Pancreas (tissue), 10 donors: ENCODE results near the gene TNFSF4. TPM values are rescaled to one million over a fixed set of nuclear protein-coding genes. Genes with fewer than 3 reads are reported as not detected.
"Not testable (repeated sequence)": the region's sequence is repeated elsewhere in the genome, so short reads cannot be mapped to it uniquely, and the experiment has no call there.

Experiments
- ATAC-seq, 4 donors: fragments of 200-7000 bp; cut with Tn5 transposase; one replicate each; pipeline versions ENCODE4 v1.8.0 to v1.9.1; 2020; ENCODE audit warnings: mild to moderate bottlenecking in 4 of 4, moderate library complexity in 4 of 4
- DNase-seq, 6 donors: peaks; one replicate each; pipeline ENCODE4 v3.0.0-alpha.2; 2020
- FAIRE-seq: peaks from 2 replicates; lab custom pipeline; 2012; peaks lifted over from hg19 to GRCh38; lab: Jason Lieb, UNC
- H3K27ac ChIP-seq, 4 donors: fragments of 200-600 bp; sonication (generic); 1 replicate in 3 of 4; 2 replicates in 1 of 4; pipeline versions ENCODE4 v1.5.0 to v1.8.0; 2020
- H3K27me3 ChIP-seq, 4 donors: fragments of 200-600 bp; one replicate each; pipeline ENCODE4 v1.8.0; 2021
- H3K36me3 ChIP-seq, 3 donors: fragments of 200-600 bp; sonication (generic) in 1 of 3; one replicate each; pipeline versions ENCODE4 v1.5.0 to v1.8.0; 2020 to 2021
- H3K4me1 ChIP-seq, 3 donors: fragments of 200-600 bp; one replicate each; pipeline ENCODE4 v1.8.0; 2021
- H3K4me3 ChIP-seq, 4 donors: fragments of 200-600 bp; sonication (generic) in 2 of 4; one replicate each; pipeline versions ENCODE4 v1.5.0 to v1.8.0; 2020 to 2021
- H3K9me3 ChIP-seq, 4 donors: fragments of 200-600 bp; one replicate each; pipeline ENCODE4 v1.8.0; 2021
- WGBS, 2 donors: extraction: QIAGEN DNeasy Blood & Tissue Kit; methylation state at CpG; one replicate each; pipeline ENCODE4 v1.1.7; 2013; 5-methylcytosine and 5-hydroxymethylcytosine counted together
- intact Hi-C, 3 donors: fragments of 100-400 bp; cut with DNase I; formaldehyde crosslinking; loops; one replicate each; pipeline versions ENCODE4 v1.11.1 to v1.14.2; 2022
- polyA plus RNA-seq, 2 donors: library from polyadenylated mRNA; stranded (reverse); fragments of 200-250 nt; gene quantifications; one replicate each; pipeline ENCODE4 v1.2.3, GENCODE V29; 2013
- total RNA-seq, 6 donors: library from RNA; stranded (reverse); fragmentation: NEBNext Ultra II Directional in 4 of 6; extraction: Animal tissue kit (Norgen Biotek cat#: 25700) in 4 of 6; gene quantifications; one replicate each; pipeline versions ENCODE4 v1.2.1 to v1.2.4, GENCODE V29; 2021 to 2023
- TF ChIP-seq, protein P1 (sequence below), 4 donors: fragments of 200-600 bp; sonication (generic) in 3 of 4; IDR thresholded peaks; one replicate each; pipeline versions ENCODE4 v1.5.0 to v1.8.0; 2021; ENCODE audit warnings: antibody characterized with exemption in 4 of 4
- donor health status: healthy with polysubstance abuse.
- donor health status: DM: no; HTN: no; CAD: no; lungs with moderate emphysema.
- donor health status: DM: no; HTN: no; CAD: no.
- donor health status: control.
- donor health status: control.
- donor health status: Bipolar disorder and iron deficiency.
- donor health status: DM: yes; HTN: yes; CAD: no.
- donor health status: DM: no; HTN: no; CAD: no.
- donor health status: DM: no; HTN: no; CAD: no.
- donor health status: DM: yes; HTN: yes; CAD: no.

Gene TNFSF4
- total and polyA plus RNA-seq, 8 donors: 0.25 to 1.1 (median 0.45) TPM

DNA sequence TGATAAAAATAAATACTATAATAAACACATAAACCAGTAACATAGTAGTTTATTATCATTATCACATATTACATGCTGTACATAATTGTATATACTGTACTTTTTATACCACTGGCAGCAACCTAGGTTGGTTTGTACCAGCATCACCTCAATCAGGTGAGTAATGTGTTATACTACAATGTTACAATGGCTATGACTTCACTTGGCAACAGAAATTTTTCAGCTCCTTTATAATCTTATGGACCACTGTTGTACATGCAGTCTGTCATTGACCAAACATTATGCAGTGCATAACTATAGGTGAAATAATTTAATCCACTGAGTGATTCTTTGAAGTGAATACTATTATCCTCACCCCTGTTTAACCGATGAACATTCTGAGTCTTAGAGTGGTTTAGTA is 44.5 kb downstream of the TNFSF4 start:
- ATAC-seq (no peak), FAIRE-seq (no peak), DNase-seq (no peak)
- H3K4me3 ChIP-seq: no peak overlapping the region
- WGBS, 2 donors: 89% methylated on average over 1 of the region's 1 CpG
- H3K4me1 ChIP-seq: no peaks in the 10 kb centered on the region
- H3K27me3 ChIP-seq: no peaks in the 10 kb centered on the region
- intact Hi-C loops: no loop called here
- no peaks in the 10 kb centered on the region for H3K9me3 ChIP-seq
- TF ChIP-seq, protein P1, sequence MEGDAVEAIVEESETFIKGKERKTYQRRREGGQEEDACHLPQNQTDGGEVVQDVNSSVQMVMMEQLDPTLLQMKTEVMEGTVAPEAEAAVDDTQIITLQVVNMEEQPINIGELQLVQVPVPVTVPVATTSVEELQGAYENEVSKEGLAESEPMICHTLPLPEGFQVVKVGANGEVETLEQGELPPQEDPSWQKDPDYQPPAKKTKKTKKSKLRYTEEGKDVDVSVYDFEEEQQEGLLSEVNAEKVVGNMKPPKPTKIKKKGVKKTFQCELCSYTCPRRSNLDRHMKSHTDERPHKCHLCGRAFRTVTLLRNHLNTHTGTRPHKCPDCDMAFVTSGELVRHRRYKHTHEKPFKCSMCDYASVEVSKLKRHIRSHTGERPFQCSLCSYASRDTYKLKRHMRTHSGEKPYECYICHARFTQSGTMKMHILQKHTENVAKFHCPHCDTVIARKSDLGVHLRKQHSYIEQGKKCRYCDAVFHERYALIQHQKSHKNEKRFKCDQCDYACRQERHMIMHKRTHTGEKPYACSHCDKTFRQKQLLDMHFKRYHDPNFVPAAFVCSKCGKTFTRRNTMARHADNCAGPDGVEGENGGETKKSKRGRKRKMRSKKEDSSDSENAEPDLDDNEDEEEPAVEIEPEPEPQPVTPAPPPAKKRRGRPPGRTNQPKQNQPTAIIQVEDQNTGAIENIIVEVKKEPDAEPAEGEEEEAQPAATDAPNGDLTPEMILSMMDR (IDR thresholded peaks at IDR 0.05): no peak
- H3K27ac ChIP-seq: no peak overlapping the region
- H3K36me3 ChIP-seq: no peaks in the 10 kb centered on the region

GRCh38 chr1:173161510-173162221 is 45.5 kb downstream of the TNFSF4 start:
- Histone ChIP-seq H3K27ac (no peak overlapping the region), H3K4me3 (no peak overlapping the region), H3K27me3 (no peaks in the 10 kb centered on the region), H3K9me3 (no peaks in the 10 kb centered on the region), H3K36me3 (no peaks in the 10 kb centered on the region), H3K4me1 (no peaks in the 10 kb centered on the region)
- WGBS, 2 donors: 80 to 83% methylated on average over 3 of the region's 3 CpGs
- FAIRE-seq (no peak), DNase-seq (no peak), ATAC-seq (no peak)
- TF ChIP-seq, protein P1 (IDR thresholded peaks at IDR 0.05): no peak
- intact Hi-C loops: no loop called here

DNA sequence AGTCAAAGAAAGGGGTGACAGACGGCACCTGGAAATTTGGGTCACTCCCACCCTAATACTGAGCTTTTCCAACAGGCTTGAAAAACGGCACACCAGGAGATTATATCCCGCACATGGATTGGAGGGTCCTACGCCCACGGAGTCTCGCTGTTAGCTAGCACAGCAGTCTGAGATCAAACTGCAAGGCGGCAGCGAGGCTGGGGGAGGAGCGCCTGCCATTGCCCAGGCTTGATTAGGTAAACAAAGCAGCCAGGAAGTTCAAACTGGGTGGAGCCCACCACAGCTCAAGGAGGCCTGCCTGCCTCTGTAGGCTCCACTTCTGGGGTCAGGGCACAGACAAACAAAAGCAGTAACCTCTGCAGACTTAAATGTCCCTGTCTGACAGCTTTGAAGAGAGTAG is 53.2 kb downstream of the TNFSF4 start:
- ATAC-seq, H3K4me3 ChIP-seq, H3K4me1 ChIP-seq, H3K27me3 ChIP-seq, intact Hi-C loops, DNase-seq, H3K9me3 ChIP-seq, FAIRE-seq, H3K27ac ChIP-seq, H3K36me3 ChIP-seq: not testable (repeated sequence)
- WGBS, 2 donors: 87 to 89% methylated on average over 9 of the region's 9 CpGs

DNA sequence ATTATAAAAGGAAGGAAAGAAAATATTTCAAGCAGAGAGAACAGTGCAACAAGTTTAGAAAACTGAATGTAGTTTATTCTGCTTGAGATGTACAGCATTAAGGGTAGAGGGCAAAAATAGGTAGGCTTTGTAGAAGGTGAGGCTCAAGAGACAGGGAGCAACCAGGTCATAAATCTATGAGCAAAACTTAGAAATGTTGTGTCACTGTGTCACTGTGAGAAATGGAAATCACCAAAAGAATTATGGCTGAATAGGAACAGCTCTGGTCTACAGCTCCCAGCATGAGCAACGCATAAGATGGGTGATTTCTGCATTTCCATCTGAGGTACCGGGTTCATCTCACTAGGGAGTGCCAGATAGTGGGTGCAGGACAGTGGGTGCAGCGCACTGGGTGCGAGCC is 53.6 kb downstream of the TNFSF4 start:
- Histone ChIP-seq H3K36me3 (no peaks in the 10 kb centered on the region), H3K4me1 (no peaks in the 10 kb centered on the region), H3K9me3 (no peaks in the 10 kb centered on the region), H3K27ac (no peak overlapping the region), H3K27me3 (no peaks in the 10 kb centered on the region), H3K4me3 (no peak overlapping the region)
- WGBS, 2 donors: 66 to 93% methylated on average over 4 of the region's 4 CpGs
- ATAC-seq (no peak), FAIRE-seq (no peak), DNase-seq (no peak)
- TF ChIP-seq, protein P1 (IDR thresholded peaks at IDR 0.05): no peak
- intact Hi-C loops: no loop called here

DNA sequence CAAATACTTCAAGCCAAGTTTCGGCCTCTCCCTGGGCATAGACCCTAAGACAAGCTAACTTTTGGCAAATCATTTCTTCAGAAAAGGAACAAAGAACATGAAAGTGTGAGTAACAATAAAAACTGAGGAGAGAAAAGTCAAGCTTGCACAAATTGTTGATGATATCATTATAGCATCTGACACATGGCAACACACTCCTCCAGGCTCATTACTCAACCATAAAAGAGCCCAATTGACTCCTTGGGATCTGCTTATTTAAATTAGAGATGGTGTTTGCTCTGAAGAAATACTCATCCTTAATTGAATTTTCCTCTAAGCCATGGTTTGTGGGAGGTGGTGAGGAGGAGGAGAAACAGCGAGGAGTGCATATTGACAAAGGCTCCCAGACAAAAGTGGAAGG is 54.5 kb downstream of the TNFSF4 start:
- Histone ChIP-seq H3K4me1 (no peaks in the 10 kb centered on the region), H3K36me3 (no peaks in the 10 kb centered on the region), H3K4me3 (no peak overlapping the region), H3K27me3 (no peaks in the 10 kb centered on the region), H3K9me3 (no peaks in the 10 kb centered on the region), H3K27ac (no peak overlapping the region)
- intact Hi-C loops: no loop called here
- ATAC-seq (no peak), DNase-seq (no peak), FAIRE-seq (no peak)
- TF ChIP-seq, protein P1 (IDR thresholded peaks at IDR 0.05): no peak
- WGBS, 2 donors: 88 to 90% methylated on average over 2 of the region's 2 CpGs
